GM12878 (cell line): ENCODE measurements around the gene NIFK.

Source experiments
- CBFB ChIP-seq: IDR thresholded peaks from 2 replicates; pipeline ENCODE4 v1.6.1; 2016; ENCODE audit warnings: antibody characterized with exemption, low read depth
- EP300 ChIP-seq, 2 experiments: fragments of 150-350 bp in 1 of 2; IDR thresholded peaks; 2 replicates each; pipeline ENCODE4 v1.6.1; 2011 to 2012; ENCODE audit warnings: low read depth in 2 of 2, low read length in 2 of 2, borderline replicate concordance in 1 of 2, improper control_type of control experiment in 1 of 2, inconsistent platforms in 1 of 2; ENCODE audit not compliant: control insufficient read depth in 1 of 2
- EZH2 ChIP-seq: IDR thresholded peaks from 2 replicates; pipeline ENCODE4 v1.6.1; 2012; ENCODE audit warnings: low read depth, mild to moderate bottlenecking, control low read depth, inconsistent platforms, low read length, borderline replicate concordance; ENCODE audit not compliant: control insufficient read depth
- RAD21 ChIP-seq: IDR thresholded peaks from 2 replicates; pipeline ENCODE4 v1.6.1; 2011; ENCODE audit warnings: mild to moderate bottlenecking, low read depth, low read length, moderate library complexity; ENCODE audit not compliant: insufficient read depth
- RFX5 ChIP-seq: IDR thresholded peaks from 2 replicates; pipeline ENCODE4 v1.6.1; 2011; ENCODE audit warnings: low read depth, low read length, improper control_type of control experiment
- SMAD1 ChIP-seq: fragments of 450-650 bp; IDR thresholded peaks from 2 replicates; pipeline ENCODE4 v1.6.1; 2018; ENCODE audit warnings: mild to moderate bottlenecking, low read depth; ENCODE audit not compliant: partially characterized antibody
- TF ChIP-seq, protein P1 (sequence below), 3 experiments: IDR thresholded peaks in 2 of 3; conservative IDR thresholded peaks in 1 of 3; 2 replicates each; pipeline ENCODE4 v1.5.1; 2011; ENCODE audit warnings: low read depth in 3 of 3, low read length in 3 of 3, mild to moderate bottlenecking in 3 of 3, control low read depth in 2 of 3, moderate library complexity in 2 of 3, inconsistent platforms in 1 of 3, mixed read lengths in 1 of 3; ENCODE audit not compliant: control insufficient read depth in 2 of 3, insufficient read depth in 1 of 3; ENCODE audit errors: extremely low read depth in 1 of 3

DNA sequence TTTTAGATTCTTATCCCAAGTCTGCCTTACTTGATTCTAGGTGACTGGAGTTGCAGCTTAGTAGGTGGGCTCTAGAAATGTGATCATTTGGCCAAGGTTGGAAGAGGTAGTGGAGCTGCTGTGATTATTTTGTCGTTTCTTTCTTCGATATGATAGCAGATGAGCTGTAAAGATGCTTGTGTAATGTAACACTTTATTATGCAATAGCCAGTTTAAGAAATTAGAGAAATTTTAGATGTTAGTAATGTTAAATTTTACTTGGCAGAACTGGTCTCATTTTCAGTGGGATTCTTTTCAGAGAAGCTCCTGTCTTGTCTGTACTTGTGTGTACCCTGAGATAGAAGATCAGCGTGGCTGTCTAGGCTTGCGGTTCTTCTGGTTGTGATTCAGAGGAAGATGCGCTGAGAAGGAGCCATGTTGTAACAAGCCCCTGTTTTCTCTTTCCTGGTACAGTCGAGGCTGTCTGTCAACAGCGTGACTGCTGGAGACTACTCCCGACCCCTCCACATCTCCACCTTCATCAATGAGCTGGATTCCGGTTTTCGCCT lies 28.1 kb upstream of the NIFK start:
- TF ChIP-seq, protein P1, sequence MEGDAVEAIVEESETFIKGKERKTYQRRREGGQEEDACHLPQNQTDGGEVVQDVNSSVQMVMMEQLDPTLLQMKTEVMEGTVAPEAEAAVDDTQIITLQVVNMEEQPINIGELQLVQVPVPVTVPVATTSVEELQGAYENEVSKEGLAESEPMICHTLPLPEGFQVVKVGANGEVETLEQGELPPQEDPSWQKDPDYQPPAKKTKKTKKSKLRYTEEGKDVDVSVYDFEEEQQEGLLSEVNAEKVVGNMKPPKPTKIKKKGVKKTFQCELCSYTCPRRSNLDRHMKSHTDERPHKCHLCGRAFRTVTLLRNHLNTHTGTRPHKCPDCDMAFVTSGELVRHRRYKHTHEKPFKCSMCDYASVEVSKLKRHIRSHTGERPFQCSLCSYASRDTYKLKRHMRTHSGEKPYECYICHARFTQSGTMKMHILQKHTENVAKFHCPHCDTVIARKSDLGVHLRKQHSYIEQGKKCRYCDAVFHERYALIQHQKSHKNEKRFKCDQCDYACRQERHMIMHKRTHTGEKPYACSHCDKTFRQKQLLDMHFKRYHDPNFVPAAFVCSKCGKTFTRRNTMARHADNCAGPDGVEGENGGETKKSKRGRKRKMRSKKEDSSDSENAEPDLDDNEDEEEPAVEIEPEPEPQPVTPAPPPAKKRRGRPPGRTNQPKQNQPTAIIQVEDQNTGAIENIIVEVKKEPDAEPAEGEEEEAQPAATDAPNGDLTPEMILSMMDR (IDR thresholded peaks at IDR 0.05 in 2 of 3, conservative IDR thresholded peaks at IDR 0.05 in 1 of 3; ENCODE audit: control insufficient read depth in 2 of 3, extremely low read depth in 1 of 3, insufficient read depth in 1 of 3, low read depth in 3 of 3, low read length in 3 of 3) = no peak
- TF ChIP-seq CBFB (no peak), RFX5 (no peak), SMAD1 (no peak), RAD21 (no peak), EP300 (IDR thresholded peaks at IDR 0.05; ENCODE audit: borderline replicate concordance in 1 of 2, control insufficient read depth in 1 of 2, low read depth in 2 of 2, low read length in 2 of 2) (no peak), EZH2 (no peak)
